ENCODE data around the gene EYS.
A peak's percentile ranks its signal among the peaks of the same experiment; 100 is the strongest.

EYS gene

GRCh38 chr6:64895945-64896344 is 811.1 kb downstream of the EYS start:
- no peak for DNase-seq (ENCODE audit: low read depth)
- no peak for TF ChIP-seq CTCF (IDR thresholded peaks at IDR 0.05; ENCODE audit: insufficient read depth, low read depth, low read length, missing control alignments)
- H3K4me3 ChIP-seq (ENCODE audit: low read length): no peak overlapping the region

GRCh38 chr6:64890609-64891008 is 816.4 kb downstream of the EYS start:
- DNase-seq (ENCODE audit: low read depth): no peak
- H3K4me3 ChIP-seq (ENCODE audit: low read length): no peak overlapping the region
- no peak for TF ChIP-seq CTCF (IDR thresholded peaks at IDR 0.05; ENCODE audit: insufficient read depth, low read depth, low read length, missing control alignments)

- no peak overlapping the region for H3K4me3 ChIP-seq (ENCODE audit: low read length)
- no peak for TF ChIP-seq CTCF (IDR thresholded peaks at IDR 0.05; ENCODE audit: insufficient read depth, low read depth, low read length, missing control alignments)
- DNase-seq (ENCODE audit: low read depth): no peak
These were observed 817.9 kb downstream of the EYS start for GRCh38 chr6:64889144-64889543.

GRCh38 chr6:64874776-64875175 is 832.2 kb downstream of the EYS start:
- peak; percentile 54 for DNase-seq (ENCODE audit: low read depth)
- no peak overlapping the region for H3K4me3 ChIP-seq (ENCODE audit: low read length)
- no peak for TF ChIP-seq CTCF (IDR thresholded peaks at IDR 0.05; ENCODE audit: insufficient read depth, low read depth, low read length, missing control alignments)

GRCh38 chr6:64872633-64873032 is 834.4 kb downstream of the EYS start:
- H3K4me3 ChIP-seq (ENCODE audit: low read length): no peak overlapping the region
- no peak for TF ChIP-seq CTCF (IDR thresholded peaks at IDR 0.05; ENCODE audit: insufficient read depth, low read depth, low read length, missing control alignments)
- DNase-seq (ENCODE audit: low read depth): no peak

- no peak for DNase-seq (ENCODE audit: low read depth)
- no peak for TF ChIP-seq CTCF (IDR thresholded peaks at IDR 0.05; ENCODE audit: insufficient read depth, low read depth, low read length, missing control alignments)
- H3K4me3 ChIP-seq (ENCODE audit: low read length): no peak overlapping the region
These were observed 845.9 kb downstream of the EYS start for GRCh38 chr6:64861039-64861651.

GRCh38 chr6:64860203-64860602 is 846.8 kb downstream of the EYS start:
- H3K4me3 ChIP-seq (ENCODE audit: low read length): no peak overlapping the region
- no peak for DNase-seq (ENCODE audit: low read depth)
- no peak for TF ChIP-seq CTCF (IDR thresholded peaks at IDR 0.05; ENCODE audit: insufficient read depth, low read depth, low read length, missing control alignments)
